ENCODE results near the gene ZSCAN23. TPM values are rescaled to one million over a fixed set of nuclear protein-coding genes. Genes with fewer than 3 reads are reported as not detected.
"Not testable (repeated sequence)": the region's sequence is repeated elsewhere in the genome, so short reads cannot be mapped to it uniquely, and the experiment has no call there.

Gene ZSCAN23
- total RNA-seq, 1 donor from 2014 or later: 0.18 TPM

- intact Hi-C loops (cut with micrococcal nuclease): no loop called here
- H3K9me3 Mint-ChIP-seq: no peaks in the 10 kb centered on the region
- ChIA-PET POLR2A (no interaction called here), CTCF (no interaction called here)
- no peaks in the 10 kb centered on the region for H3K4me1 Mint-ChIP-seq
- no peak for ATAC-seq (ENCODE audit: low read depth)
- no peaks in the 10 kb centered on the region for H3K36me3 Mint-ChIP-seq (ENCODE audit: low read depth)
- H3K27ac Mint-ChIP-seq: no peak overlapping the region
- peaks cover 17% of the 10 kb centered on the region for H3K27me3 Mint-ChIP-seq
- no peak overlapping the region for H3K4me3 Mint-ChIP-seq
- no peak for DNase-seq
- TF ChIP-seq, protein P1, sequence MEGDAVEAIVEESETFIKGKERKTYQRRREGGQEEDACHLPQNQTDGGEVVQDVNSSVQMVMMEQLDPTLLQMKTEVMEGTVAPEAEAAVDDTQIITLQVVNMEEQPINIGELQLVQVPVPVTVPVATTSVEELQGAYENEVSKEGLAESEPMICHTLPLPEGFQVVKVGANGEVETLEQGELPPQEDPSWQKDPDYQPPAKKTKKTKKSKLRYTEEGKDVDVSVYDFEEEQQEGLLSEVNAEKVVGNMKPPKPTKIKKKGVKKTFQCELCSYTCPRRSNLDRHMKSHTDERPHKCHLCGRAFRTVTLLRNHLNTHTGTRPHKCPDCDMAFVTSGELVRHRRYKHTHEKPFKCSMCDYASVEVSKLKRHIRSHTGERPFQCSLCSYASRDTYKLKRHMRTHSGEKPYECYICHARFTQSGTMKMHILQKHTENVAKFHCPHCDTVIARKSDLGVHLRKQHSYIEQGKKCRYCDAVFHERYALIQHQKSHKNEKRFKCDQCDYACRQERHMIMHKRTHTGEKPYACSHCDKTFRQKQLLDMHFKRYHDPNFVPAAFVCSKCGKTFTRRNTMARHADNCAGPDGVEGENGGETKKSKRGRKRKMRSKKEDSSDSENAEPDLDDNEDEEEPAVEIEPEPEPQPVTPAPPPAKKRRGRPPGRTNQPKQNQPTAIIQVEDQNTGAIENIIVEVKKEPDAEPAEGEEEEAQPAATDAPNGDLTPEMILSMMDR (IDR thresholded peaks at IDR 0.05): no peak
Measured at GRCh38 chr6:28423546-28423945, 19.7 kb downstream of the ZSCAN23 start.

DNA sequence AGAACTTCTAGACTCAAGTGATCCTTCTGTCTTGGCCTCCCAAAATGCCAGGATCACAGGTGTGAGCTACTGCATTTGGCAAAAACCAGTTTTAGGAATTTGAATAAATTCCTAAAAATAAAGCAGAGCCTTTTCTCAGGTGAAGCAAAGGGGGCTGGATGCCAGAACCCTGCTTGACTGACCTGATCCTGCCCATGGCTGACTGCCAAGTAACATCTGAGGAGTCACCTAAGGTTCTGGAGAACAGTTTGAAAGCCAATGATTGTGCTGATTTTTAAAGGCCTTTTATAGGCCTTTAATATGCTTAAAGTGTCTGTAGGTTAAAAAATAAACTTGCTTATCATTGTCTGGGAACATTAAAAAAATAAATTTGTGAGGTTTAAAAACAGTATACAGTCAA, 29.6 kb downstream of the ZSCAN23 start:
- Mint-ChIP-seq H3K4me1 (no peaks in the 10 kb centered on the region), H3K36me3 (ENCODE audit: low read depth) (no peaks in the 10 kb centered on the region), H3K4me3 (no peak overlapping the region), H3K27me3 (peaks cover 21% of the 10 kb centered on the region), H3K27ac (no peak overlapping the region), H3K9me3 (peaks cover 3% of the 10 kb centered on the region)
- TF ChIP-seq, protein P1 (IDR thresholded peaks at IDR 0.05): no peak
- ChIA-PET CTCF (no interaction called here), POLR2A (no interaction called here)
- no peak for ATAC-seq (ENCODE audit: low read depth)
- DNase-seq: no peak
- intact Hi-C loops (cut with micrococcal nuclease): no loop called here

DNA sequence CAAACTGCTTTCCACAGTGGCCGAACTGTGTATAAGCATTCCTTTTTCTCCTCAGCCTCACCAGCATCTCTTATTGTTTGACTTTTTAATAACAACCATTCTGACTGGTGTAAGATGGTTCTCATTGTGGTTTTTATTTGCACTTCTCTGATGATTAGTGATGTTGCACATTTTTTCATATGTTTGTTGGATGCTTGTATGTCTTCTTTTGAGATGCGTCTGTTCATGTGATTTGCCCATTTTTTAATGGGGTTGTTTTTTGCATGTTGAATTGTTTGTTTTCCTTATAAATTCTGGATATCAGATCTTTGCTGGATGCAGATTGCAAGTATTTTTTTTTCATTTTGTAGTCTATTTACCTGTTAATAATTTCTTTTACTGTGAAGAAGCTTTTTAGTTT, 32.5 kb downstream of the ZSCAN23 start:
- CTCF ChIA-PET: no interaction called here
- H3K36me3 Mint-ChIP-seq (ENCODE audit: low read depth): no peaks in the 10 kb centered on the region
- H3K27me3 Mint-ChIP-seq: peaks cover 27% of the 10 kb centered on the region

GRCh38 chr6:28408076-28408802, 35.1 kb downstream of the ZSCAN23 start:
- TF ChIP-seq, protein P1 (IDR thresholded peaks at IDR 0.05): no peak
- Mint-ChIP-seq H3K27me3 (peaks cover 36% of the 10 kb centered on the region), H3K27ac (no peak overlapping the region), H3K36me3 (ENCODE audit: low read depth) (no peaks in the 10 kb centered on the region), H3K4me1 (no peaks in the 10 kb centered on the region), H3K9me3 (peaks cover 3% of the 10 kb centered on the region), H3K4me3 (no peak overlapping the region)
- POLR2A ChIA-PET: no interaction called here
- CTCF ChIA-PET: no interaction called here
- intact Hi-C loops (cut with micrococcal nuclease): no loop called here
- ATAC-seq (ENCODE audit: low read depth): no peak
- DNase-seq: no peak

More for the DNA sequence above, 32.5 kb downstream of the ZSCAN23 start:
- TF ChIP-seq, protein P1 (IDR thresholded peaks at IDR 0.05): no peak
- DNase-seq: no peak
- ATAC-seq (ENCODE audit: low read depth): no peak
- no peak overlapping the region for H3K27ac Mint-ChIP-seq
- no peaks in the 10 kb centered on the region for H3K4me1 Mint-ChIP-seq
- POLR2A ChIA-PET: no interaction called here
- peaks cover 3% of the 10 kb centered on the region for H3K9me3 Mint-ChIP-seq
- intact Hi-C loops (cut with micrococcal nuclease): no loop called here
- no peak overlapping the region for H3K4me3 Mint-ChIP-seq

- intact Hi-C loops (cut with micrococcal nuclease): no loop called here
- Mint-ChIP-seq H3K36me3 (ENCODE audit: low read depth) (no peaks in the 10 kb centered on the region), H3K9me3 (peaks cover 6% of the 10 kb centered on the region), H3K27me3 (peaks cover 45% of the 10 kb centered on the region), H3K4me3 (no peak overlapping the region), H3K27ac (no peak overlapping the region), H3K4me1 (no peaks in the 10 kb centered on the region)
- TF ChIP-seq, protein P1 (IDR thresholded peaks at IDR 0.05): no peak
- DNase-seq (no peak), ATAC-seq (ENCODE audit: low read depth) (no peak)
- CTCF ChIA-PET: no interaction called here
- POLR2A ChIA-PET: no interaction called here
Measured at GRCh38 chr6:28407401-28407800, 35.9 kb downstream of the ZSCAN23 start.

GRCh38 chr6:28403923-28404322, 39.4 kb downstream of the ZSCAN23 start:
- H3K4me1 Mint-ChIP-seq; CTCF ChIA-PET; H3K27ac Mint-ChIP-seq; POLR2A ChIA-PET; ATAC-seq (ENCODE audit: low read depth); H3K4me3 Mint-ChIP-seq; DNase-seq; H3K36me3 Mint-ChIP-seq (ENCODE audit: low read depth); intact Hi-C loops (cut with micrococcal nuclease); H3K9me3 Mint-ChIP-seq: not testable (repeated sequence)
- peaks cover 47% of the 10 kb centered on the region for H3K27me3 Mint-ChIP-seq
